HepG2 (cell line): ENCODE results near the gene ANAPC2. TPM values are rescaled to one million over a fixed set of nuclear protein-coding genes. Genes with fewer than 3 reads are reported as not detected.

ENCODE experiments used
- KDM6A ChIP-seq: IDR thresholded peaks from 2 replicates; pipeline ENCODE4 v1.6.1; 2016; ENCODE audit warnings: low read depth
- MAFG ChIP-seq: sonication (generic); formaldehyde crosslinking; IDR thresholded peaks from 2 replicates; pipeline ENCODE4 v1.5.1; 2020; ENCODE audit warnings: mild to moderate bottlenecking, missing genetic modification reagents
- NCOA1 ChIP-seq: sonication (generic); formaldehyde crosslinking; IDR thresholded peaks from 2 replicates; pipeline ENCODE4 v1.9.0; 2021; ENCODE audit warnings: missing genetic modification reagents
- RBM39 ChIP-seq: fragments of 200-400 bp; formaldehyde crosslinking; IDR thresholded peaks from one replicate; pipeline ENCODE4 v1.6.1; 2018; ENCODE audit warnings: antibody characterized with exemption, mild to moderate bottlenecking, low read depth, low read length; ENCODE audit not compliant: poor library complexity, severe bottlenecking
- REST ChIP-seq, 2 experiments: IDR thresholded peaks; 2 replicates each; pipeline ENCODE4 v1.6.1; 2011 to 2012; ENCODE audit warnings: low read length in 2 of 2, borderline replicate concordance in 1 of 2, low read depth in 1 of 2, mild to moderate bottlenecking in 1 of 2, moderate library complexity in 1 of 2
- SMAD3 ChIP-seq: sonication (generic); formaldehyde crosslinking; IDR thresholded peaks from 2 replicates; pipeline ENCODE4 v1.4.0; 2020; ENCODE audit warnings: missing genetic modification reagents
- TFDP1 ChIP-seq: IDR thresholded peaks from 2 replicates; pipeline ENCODE4 v1.6.1; 2016; ENCODE audit warnings: missing compliant biosample characterization, missing genetic modification reagents, borderline replicate concordance
- ZBTB20 ChIP-seq: sonication (generic); formaldehyde crosslinking; IDR thresholded peaks from 2 replicates; pipeline ENCODE4 v1.8.1; 2023; ENCODE audit warnings: missing genetic modification reagents, low read depth, mild to moderate bottlenecking, borderline replicate concordance
- ZNF513 ChIP-seq: sonication (generic); formaldehyde crosslinking; conservative IDR thresholded peaks from 2 replicates; pipeline ENCODE4 v1.5.0; 2020; ENCODE audit warnings: missing genetic modification reagents
- ZNF713 ChIP-seq: sonication (generic); formaldehyde crosslinking; IDR thresholded peaks from 2 replicates; pipeline ENCODE4 v1.4.0; 2020; ENCODE audit warnings: mild to moderate bottlenecking, missing genetic modification reagents
- polyA plus RNA-seq, 8 experiments: library from polyadenylated mRNA; depleted of rRNA in 3 of 8; stranded (reverse) in 7 of 8; unstranded in 1 of 8; fragments of >200 nt; fragmentation: Illumina TruSeq in 4 of 8; extraction: Trizol in 4 of 8; gene quantifications; 2 replicates each; pipeline versions ENCODE4 v1.2.1 to v1.2.3, GENCODE V29; 2011 to 2016; ENCODE audit warnings: low read depth in 4 of 8, missing spikeins in 1 of 8, mixed read lengths in 1 of 8; ENCODE audit not compliant: insufficient read depth in 1 of 8
- total RNA-seq, 5 experiments: library from RNA; depleted of rRNA; stranded (reverse); fragments of >200 nt; fragmentation: Illumina TruSeq; extraction: Trizol; gene quantifications; 2 replicates each; pipeline ENCODE4 v1.2.3, GENCODE V29; 2016; ENCODE audit warnings: low read depth in 1 of 5
- TF ChIP-seq, protein P1 (sequence below): sonication (generic); formaldehyde crosslinking; IDR thresholded peaks from 2 replicates; pipeline ENCODE4 v1.8.0; 2022; ENCODE audit warnings: missing genetic modification reagents, mild to moderate bottlenecking, borderline replicate concordance
- TF ChIP-seq, protein P2 (sequence below): sonication (generic); formaldehyde crosslinking; IDR thresholded peaks from 2 replicates; pipeline ENCODE4 v1.8.1; 2022; ENCODE audit warnings: mild to moderate bottlenecking, missing genetic modification reagents
- TF ChIP-seq, protein P3 (sequence below): sonication (generic); formaldehyde crosslinking; IDR thresholded peaks from 2 replicates; pipeline ENCODE4 v1.8.1; 2023; ENCODE audit warnings: mild to moderate bottlenecking, moderate library complexity, missing genetic modification reagents
- TF ChIP-seq, protein P4 (sequence below): sonication (generic); formaldehyde crosslinking; IDR thresholded peaks from 2 replicates; pipeline ENCODE4 v1.5.0; 2020; ENCODE audit warnings: mild to moderate bottlenecking, missing genetic modification reagents

ANAPC2 gene
- total and polyA plus RNA-seq, 2 of the 13 experiments (the other 11 are each of a cell fraction or from before 2014, with no cell fraction given): 12.3 to 15.4 TPM

DNA sequence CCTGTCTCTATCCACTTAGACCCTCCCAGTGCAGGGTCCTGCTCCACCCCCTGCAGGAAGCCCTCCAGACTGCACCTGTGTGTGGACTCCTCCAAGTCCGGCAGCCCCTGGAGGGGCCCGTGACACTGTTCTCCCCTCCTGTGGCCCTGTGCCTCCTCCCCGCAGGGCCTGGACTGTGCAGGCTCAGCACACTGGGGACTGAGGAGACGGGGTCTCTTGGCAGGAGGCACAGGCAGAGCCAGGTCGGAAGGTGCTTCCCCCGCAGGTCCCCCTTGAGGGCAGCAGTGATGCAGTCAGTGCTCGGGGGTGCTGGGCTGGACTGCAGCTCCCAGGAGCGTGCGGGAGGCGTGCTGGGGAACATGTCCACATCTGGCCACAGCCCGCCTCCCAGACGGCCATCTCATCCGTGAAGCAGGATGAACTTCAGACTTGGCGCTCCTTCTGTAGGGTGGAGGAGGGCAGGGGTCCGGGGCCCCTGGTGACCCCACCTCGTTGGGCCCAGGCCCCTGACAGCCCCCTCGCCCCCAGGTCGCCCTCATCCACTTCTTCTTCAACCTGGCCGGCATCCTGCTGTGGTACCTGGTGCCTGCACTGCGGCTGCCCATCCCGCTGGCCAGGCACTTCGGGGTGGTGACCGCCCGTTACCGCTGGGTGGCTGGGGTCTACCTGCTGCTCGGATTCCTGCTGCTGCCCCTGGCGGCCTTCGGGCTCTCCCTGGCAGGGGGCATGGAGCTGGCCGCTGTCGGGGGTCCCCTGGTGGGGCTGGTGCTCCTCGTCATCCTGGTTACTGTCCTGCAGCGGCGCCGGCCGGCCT lies 47.3 kb upstream of the ANAPC2 start (continued):
- TF ChIP-seq, protein P1, sequence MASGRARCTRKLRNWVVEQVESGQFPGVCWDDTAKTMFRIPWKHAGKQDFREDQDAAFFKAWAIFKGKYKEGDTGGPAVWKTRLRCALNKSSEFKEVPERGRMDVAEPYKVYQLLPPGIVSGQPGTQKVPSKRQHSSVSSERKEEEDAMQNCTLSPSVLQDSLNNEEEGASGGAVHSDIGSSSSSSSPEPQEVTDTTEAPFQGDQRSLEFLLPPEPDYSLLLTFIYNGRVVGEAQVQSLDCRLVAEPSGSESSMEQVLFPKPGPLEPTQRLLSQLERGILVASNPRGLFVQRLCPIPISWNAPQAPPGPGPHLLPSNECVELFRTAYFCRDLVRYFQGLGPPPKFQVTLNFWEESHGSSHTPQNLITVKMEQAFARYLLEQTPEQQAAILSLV: 0 out of 2 replicates have a peak, but pooled peaks have one; percentile 13
- TF ChIP-seq ZNF713 (CRISPR knock-in tag): no peak
- TF ChIP-seq, protein P2, sequence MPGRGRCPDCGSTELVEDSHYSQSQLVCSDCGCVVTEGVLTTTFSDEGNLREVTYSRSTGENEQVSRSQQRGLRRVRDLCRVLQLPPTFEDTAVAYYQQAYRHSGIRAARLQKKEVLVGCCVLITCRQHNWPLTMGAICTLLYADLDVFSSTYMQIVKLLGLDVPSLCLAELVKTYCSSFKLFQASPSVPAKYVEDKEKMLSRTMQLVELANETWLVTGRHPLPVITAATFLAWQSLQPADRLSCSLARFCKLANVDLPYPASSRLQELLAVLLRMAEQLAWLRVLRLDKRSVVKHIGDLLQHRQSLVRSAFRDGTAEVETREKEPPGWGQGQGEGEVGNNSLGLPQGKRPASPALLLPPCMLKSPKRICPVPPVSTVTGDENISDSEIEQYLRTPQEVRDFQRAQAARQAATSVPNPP (CRISPR knock-in tag): no peak
- TF ChIP-seq, protein P3, sequence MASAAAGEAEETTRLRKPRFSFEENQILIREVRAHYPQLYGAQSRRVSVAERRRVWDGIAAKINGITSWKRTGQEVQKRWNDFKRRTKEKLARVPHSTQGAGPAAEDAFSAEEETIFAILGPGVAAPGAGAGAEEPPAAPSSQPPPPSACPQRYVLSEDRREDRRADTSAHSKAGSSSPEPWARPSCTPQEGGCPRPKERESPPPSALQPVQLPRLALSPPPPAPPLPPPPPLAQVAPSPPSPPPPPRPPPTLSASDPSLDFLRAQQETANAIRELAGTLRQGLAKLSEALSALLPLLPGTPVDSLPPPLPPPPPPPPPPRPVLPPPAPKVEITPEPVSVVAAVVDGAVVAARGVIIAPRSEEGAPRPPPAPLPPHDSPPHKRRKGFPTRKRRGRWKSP (CRISPR knock-in tag): no peak
- TF ChIP-seq KDM6A: no peak
- TF ChIP-seq REST (IDR thresholded peaks at IDR 0.05; ENCODE audit: borderline replicate concordance in 1 of 2, low read depth in 1 of 2, low read length in 2 of 2): no peak
- TF ChIP-seq ZBTB20 (CRISPR knock-in tag): no peak
- TF ChIP-seq ZNF513 (CRISPR knock-in tag): no peak
- no peak for TF ChIP-seq SMAD3 (CRISPR knock-in tag)
- TF ChIP-seq NCOA1: 0 out of 2 replicates have a peak, but pooled peaks have one; percentile 23
- peak; percentile 61; the same call in 1 of the 2 replicates for TF ChIP-seq TFDP1 (CRISPR knock-in tag)
- TF ChIP-seq RBM39: peak; percentile 30
- TF ChIP-seq MAFG (CRISPR knock-in tag): no peak
- TF ChIP-seq, protein P4, sequence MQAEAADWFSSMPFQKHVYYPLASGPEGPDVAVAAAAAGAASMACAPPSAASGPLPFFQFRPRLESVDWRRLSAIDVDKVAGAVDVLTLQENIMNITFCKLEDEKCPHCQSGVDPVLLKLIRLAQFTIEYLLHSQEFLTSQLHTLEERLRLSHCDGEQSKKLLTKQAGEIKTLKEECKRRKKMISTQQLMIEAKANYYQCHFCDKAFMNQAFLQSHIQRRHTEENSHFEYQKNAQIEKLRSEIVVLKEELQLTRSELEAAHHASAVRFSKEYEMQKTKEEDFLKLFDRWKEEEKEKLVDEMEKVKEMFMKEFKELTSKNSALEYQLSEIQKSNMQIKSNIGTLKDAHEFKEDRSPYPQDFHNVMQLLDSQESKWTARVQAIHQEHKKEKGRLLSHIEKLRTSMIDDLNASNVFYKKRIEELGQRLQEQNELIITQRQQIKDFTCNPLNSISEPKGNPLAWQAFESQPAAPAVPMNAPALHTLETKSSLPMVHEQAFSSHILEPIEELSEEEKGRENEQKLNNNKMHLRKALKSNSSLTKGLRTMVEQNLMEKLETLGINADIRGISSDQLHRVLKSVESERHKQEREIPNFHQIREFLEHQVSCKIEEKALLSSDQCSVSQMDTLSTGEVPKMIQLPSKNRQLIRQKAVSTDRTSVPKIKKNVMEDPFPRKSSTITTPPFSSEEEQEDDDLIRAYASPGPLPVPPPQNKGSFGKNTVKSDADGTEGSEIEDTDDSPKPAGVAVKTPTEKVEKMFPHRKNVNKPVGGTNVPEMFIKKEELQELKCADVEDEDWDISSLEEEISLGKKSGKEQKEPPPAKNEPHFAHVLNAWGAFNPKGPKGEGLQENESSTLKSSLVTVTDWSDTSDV: no peak
